Measurements from ENCODE around the gene KRT23.

Gene KRT23

DNA sequence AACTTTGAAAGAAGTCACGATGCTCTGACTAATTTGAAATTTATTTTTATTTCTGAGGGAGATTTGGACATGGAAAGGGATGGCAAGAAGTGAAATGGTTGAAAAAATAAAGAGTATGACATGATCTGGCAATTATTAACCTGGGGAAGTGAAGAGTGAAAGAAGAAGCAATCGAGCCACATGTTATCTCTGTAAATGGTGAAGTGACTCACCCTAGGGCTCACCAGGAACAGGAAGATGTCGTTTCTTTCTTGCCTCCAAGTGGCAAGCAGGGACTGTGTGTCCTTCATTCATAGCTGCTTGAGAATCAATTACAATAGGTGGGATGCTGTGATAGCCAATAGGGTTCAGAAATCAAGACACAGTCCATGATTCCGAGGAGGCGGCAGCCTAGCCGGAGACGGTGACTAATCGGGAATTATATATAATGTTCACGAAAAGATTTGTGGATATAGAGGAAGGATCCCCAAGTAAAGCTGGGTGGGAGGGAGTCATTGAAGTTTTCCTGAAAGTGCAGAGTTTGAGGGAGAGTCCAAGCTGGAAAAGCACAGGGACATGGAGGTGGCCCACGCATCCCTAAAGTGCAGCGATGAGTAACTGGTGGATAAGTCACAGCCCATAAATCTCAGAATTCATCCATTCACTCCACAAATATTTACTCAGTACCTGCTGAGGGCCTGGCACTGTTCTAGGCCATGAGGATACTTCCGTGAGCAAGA, 34.2 kb downstream of the KRT23 start (continued):
- TF ChIP-seq, protein P1, sequence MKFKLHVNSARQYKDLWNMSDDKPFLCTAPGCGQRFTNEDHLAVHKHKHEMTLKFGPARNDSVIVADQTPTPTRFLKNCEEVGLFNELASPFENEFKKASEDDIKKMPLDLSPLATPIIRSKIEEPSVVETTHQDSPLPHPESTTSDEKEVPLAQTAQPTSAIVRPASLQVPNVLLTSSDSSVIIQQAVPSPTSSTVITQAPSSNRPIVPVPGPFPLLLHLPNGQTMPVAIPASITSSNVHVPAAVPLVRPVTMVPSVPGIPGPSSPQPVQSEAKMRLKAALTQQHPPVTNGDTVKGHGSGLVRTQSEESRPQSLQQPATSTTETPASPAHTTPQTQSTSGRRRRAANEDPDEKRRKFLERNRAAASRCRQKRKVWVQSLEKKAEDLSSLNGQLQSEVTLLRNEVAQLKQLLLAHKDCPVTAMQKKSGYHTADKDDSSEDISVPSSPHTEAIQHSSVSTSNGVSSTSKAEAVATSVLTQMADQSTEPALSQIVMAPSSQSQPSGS (tag by site-specific recombination; IDR thresholded peaks at IDR 0.05; ENCODE audit: low read depth) = no peak
- TF ChIP-seq ZNF184 (tag by site-specific recombination; IDR thresholded peaks at IDR 0.05) (peak; percentile 62; the same call in 1 of the 2 replicates), ZBTB8A (tag by site-specific recombination; IDR thresholded peaks at IDR 0.05) (no peak), ZNF202 (tag by site-specific recombination; IDR thresholded peaks at IDR 0.05; ENCODE audit: borderline replicate concordance) (no peak), ZBTB48 (tag by site-specific recombination; IDR thresholded peaks at IDR 0.05) (peak; percentile 76), ZNF112 (tag by site-specific recombination; IDR thresholded peaks at IDR 0.05) (no peak), MEIS1 (CRISPR knock-in tag; IDR thresholded peaks at IDR 0.05; ENCODE audit: borderline replicate concordance) (no peak), ZNF302 (tag by site-specific recombination; IDR thresholded peaks at IDR 0.05; ENCODE audit: low read depth) (no peak), ZNF76 (tag by site-specific recombination; IDR thresholded peaks at IDR 0.05; ENCODE audit: borderline replicate concordance, low read depth) (no peak), ZNF311 (tag by site-specific recombination; IDR thresholded peaks at IDR 0.05; ENCODE audit: borderline replicate concordance) (no peak), KLF7 (tag by site-specific recombination; IDR thresholded peaks at IDR 0.05; ENCODE audit: borderline replicate concordance) (no peak), ZNF175 (tag by site-specific recombination; IDR thresholded peaks at IDR 0.05) (no peak), ZNF366 (tag by site-specific recombination; conservative IDR thresholded peaks at IDR 0.05) (peak; percentile 60; the same call in 1 of the 2 replicates), ZNF530 (tag by site-specific recombination; IDR thresholded peaks at IDR 0.05; ENCODE audit: low read depth) (no peak), ZFP3 (tag by site-specific recombination; IDR thresholded peaks at IDR 0.05; ENCODE audit: low read depth) (no peak), ZBTB17 (tag by site-specific recombination; IDR thresholded peaks at IDR 0.05) (peak; percentile 71), ZNF548 (tag by site-specific recombination; IDR thresholded peaks at IDR 0.05) (no peak), ZNF354C (tag by site-specific recombination; IDR thresholded peaks at IDR 0.05; ENCODE audit: borderline replicate concordance, low read depth) (no peak), KLF16 (tag by site-specific recombination; IDR thresholded peaks at IDR 0.05) (no peak), ZNF701 (tag by site-specific recombination; IDR thresholded peaks at IDR 0.05) (no peak), ZNF596 (tag by site-specific recombination; IDR thresholded peaks at IDR 0.05) (no peak), ZNF501 (tag by site-specific recombination; IDR thresholded peaks at IDR 0.05) (no peak), KLF8 (tag by site-specific recombination; IDR thresholded peaks at IDR 0.05) (no peak), ZNF830 (tag by site-specific recombination; IDR thresholded peaks at IDR 0.05; ENCODE audit: low read depth) (no peak)
- TF ChIP-seq, protein P2, sequence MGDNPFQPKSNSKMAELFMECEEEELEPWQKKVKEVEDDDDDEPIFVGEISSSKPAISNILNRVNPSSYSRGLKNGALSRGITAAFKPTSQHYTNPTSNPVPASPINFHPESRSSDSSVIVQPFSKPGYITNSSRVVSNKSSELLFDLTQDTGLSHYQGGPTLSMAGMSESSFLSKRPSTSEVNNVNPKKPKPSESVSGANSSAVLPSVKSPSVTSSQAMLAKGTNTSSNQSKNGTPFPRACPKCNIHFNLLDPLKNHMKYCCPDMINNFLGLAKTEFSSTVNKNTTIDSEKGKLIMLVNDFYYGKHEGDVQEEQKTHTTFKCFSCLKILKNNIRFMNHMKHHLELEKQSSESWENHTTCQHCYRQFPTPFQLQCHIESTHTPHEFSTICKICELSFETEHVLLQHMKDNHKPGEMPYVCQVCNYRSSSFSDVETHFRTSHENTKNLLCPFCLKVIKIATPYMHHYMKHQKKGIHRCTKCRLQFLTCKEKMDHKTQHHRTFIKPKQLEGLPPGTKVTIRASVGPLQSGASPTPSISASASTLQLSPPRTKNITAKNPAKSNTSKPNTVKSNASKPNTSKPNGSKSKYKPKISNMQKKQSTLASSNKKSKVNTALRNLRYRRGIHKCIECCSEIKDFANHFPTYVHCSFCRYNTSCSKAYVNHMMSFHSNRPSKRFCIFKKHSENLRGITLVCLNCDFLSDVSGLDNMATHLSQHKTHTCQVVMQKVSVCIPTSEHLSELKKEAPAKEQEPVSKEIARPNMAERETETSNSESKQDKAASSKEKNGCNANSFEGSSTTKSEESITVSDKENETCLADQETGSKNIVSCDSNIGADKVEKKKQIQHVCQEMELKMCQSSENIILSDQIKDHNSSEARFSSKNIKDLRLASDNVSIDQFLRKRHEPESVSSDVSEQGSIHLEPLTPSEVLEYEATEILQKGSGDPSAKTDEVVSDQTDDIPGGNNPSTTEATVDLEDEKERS (tag by site-specific recombination; IDR thresholded peaks at IDR 0.05) = no peak
- TF ChIP-seq, protein P3, sequence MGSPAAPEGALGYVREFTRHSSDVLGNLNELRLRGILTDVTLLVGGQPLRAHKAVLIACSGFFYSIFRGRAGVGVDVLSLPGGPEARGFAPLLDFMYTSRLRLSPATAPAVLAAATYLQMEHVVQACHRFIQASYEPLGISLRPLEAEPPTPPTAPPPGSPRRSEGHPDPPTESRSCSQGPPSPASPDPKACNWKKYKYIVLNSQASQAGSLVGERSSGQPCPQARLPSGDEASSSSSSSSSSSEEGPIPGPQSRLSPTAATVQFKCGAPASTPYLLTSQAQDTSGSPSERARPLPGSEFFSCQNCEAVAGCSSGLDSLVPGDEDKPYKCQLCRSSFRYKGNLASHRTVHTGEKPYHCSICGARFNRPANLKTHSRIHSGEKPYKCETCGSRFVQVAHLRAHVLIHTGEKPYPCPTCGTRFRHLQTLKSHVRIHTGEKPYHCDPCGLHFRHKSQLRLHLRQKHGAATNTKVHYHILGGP (tag by site-specific recombination; IDR thresholded peaks at IDR 0.05) = peak; percentile 78
- TF ChIP-seq, protein P4, sequence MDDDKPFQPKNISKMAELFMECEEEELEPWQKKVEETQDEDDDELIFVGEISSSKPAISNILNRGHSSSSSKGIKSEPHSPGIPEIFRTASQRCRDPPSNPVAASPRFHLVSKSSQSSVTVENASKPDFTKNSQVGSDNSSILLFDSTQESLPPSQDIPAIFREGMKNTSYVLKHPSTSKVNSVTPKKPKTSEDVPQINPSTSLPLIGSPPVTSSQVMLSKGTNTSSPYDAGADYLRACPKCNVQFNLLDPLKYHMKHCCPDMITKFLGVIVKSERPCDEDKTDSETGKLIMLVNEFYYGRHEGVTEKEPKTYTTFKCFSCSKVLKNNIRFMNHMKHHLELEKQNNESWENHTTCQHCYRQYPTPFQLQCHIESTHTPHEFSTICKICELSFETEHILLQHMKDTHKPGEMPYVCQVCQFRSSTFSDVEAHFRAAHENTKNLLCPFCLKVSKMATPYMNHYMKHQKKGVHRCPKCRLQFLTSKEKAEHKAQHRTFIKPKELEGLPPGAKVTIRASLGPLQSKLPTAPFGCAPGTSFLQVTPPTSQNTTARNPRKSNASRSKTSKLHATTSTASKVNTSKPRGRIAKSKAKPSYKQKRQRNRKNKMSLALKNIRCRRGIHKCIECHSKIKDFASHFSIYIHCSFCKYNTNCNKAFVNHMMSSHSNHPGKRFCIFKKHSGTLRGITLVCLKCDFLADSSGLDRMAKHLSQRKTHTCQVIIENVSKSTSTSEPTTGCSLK (tag by site-specific recombination; IDR thresholded peaks at IDR 0.05) = no peak
- TF ChIP-seq, protein P5, sequence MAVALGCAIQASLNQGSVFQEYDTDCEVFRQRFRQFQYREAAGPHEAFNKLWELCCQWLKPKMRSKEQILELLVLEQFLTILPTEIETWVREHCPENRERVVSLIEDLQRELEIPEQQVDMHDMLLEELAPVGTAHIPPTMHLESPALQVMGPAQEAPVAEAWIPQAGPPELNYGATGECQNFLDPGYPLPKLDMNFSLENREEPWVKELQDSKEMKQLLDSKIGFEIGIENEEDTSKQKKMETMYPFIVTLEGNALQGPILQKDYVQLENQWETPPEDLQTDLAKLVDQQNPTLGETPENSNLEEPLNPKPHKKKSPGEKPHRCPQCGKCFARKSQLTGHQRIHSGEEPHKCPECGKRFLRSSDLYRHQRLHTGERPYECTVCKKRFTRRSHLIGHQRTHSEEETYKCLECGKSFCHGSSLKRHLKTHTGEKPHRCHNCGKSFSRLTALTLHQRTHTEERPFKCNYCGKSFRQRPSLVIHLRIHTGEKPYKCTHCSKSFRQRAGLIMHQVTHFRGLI (tag by site-specific recombination; IDR thresholded peaks at IDR 0.05) = no peak
- TF ChIP-seq, protein P6, sequence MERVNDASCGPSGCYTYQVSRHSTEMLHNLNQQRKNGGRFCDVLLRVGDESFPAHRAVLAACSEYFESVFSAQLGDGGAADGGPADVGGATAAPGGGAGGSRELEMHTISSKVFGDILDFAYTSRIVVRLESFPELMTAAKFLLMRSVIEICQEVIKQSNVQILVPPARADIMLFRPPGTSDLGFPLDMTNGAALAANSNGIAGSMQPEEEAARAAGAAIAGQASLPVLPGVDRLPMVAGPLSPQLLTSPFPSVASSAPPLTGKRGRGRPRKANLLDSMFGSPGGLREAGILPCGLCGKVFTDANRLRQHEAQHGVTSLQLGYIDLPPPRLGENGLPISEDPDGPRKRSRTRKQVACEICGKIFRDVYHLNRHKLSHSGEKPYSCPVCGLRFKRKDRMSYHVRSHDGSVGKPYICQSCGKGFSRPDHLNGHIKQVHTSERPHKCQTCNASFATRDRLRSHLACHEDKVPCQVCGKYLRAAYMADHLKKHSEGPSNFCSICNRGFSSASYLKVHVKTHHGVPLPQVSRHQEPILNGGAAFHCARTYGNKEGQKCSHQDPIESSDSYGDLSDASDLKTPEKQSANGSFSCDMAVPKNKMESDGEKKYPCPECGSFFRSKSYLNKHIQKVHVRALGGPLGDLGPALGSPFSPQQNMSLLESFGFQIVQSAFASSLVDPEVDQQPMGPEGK (tag by site-specific recombination; IDR thresholded peaks at IDR 0.05) = peak; percentile 34; the same call in 1 of the 2 replicates

Data from HEK293 (cell line).